HG03457 (cell line): Measurements from ENCODE around the gene DCN.
"Not testable (repeated sequence)": the region's sequence is repeated elsewhere in the genome, so short reads cannot be mapped to it uniquely, and the experiment has no call there.

Source experiments
- ATAC-seq: cut with Tn5 transposase; IDR thresholded peaks from one replicate; pipeline ENCODE4 v1.9.1; 2021; ENCODE audit warnings: moderate number of reproducible peaks; ENCODE audit not compliant: unreplicated experiment

Gene DCN

GRCh38 chr12:91182636-91183455 is at the start of gene DCN:
DCN (minus strand) TSS chr12:91182817; CDS start chr12:91178552, 4,265 bp downstream.
- no peak for ATAC-seq

GRCh38 chr12:91230841-91231240 is 48.2 kb upstream of the DCN start:
- ATAC-seq: no peak

- no peak for ATAC-seq
These were observed 44.3 kb upstream of the DCN start for GRCh38 chr12:91226951-91227350.

- ATAC-seq: no peak
These were observed 42.7 kb upstream of the DCN start for GRCh38 chr12:91225316-91225715.

- no peak for ATAC-seq
These were observed 41.8 kb upstream of the DCN start for GRCh38 chr12:91224401-91224800.

GRCh38 chr12:91222746-91223145 is 40.1 kb upstream of the DCN start:
- no peak for ATAC-seq

- ATAC-seq: no peak
These were observed 37.3 kb upstream of the DCN start for GRCh38 chr12:91219919-91220318.

GRCh38 chr12:91219511-91219910 is 36.9 kb upstream of the DCN start:
- ATAC-seq: no peak

- ATAC-seq: no peak
These were observed 34.3 kb upstream of the DCN start for GRCh38 chr12:91216871-91217270.

- ATAC-seq: no peak
These were observed 33.4 kb upstream of the DCN start for GRCh38 chr12:91215940-91216454.

- no peak for ATAC-seq
These were observed 29.2 kb upstream of the DCN start for GRCh38 chr12:91211866-91212265.

GRCh38 chr12:91210618-91211017 is 28.0 kb upstream of the DCN start:
- ATAC-seq: no peak

- no peak for ATAC-seq
These were observed 27.5 kb upstream of the DCN start for GRCh38 chr12:91210144-91210543.

- ATAC-seq: not testable (repeated sequence)
These were observed 24.7 kb upstream of the DCN start for GRCh38 chr12:91207301-91207700.

- no peak for ATAC-seq
These were observed 23.2 kb upstream of the DCN start for GRCh38 chr12:91205811-91206210.

- no peak for ATAC-seq
These were observed 21.8 kb upstream of the DCN start for GRCh38 chr12:91204421-91204820.

- ATAC-seq: no peak
These were observed 21.0 kb upstream of the DCN start for GRCh38 chr12:91203610-91204009.

GRCh38 chr12:91202390-91202789 is 19.8 kb upstream of the DCN start:
- no peak for ATAC-seq

- ATAC-seq: no peak
These were observed 13.8 kb upstream of the DCN start for GRCh38 chr12:91196436-91196835.

GRCh38 chr12:91194500-91194899 is 11.9 kb upstream of the DCN start:
- ATAC-seq: no peak

- ATAC-seq: no peak
These were observed 9.0 kb upstream of the DCN start for GRCh38 chr12:91191513-91192111.

- ATAC-seq: no peak
These were observed 6.9 kb upstream of the DCN start for GRCh38 chr12:91189516-91189915.
